Measurements from ENCODE around the gene BTRC. TPM values are rescaled to one million over a fixed set of nuclear protein-coding genes. Genes with fewer than 3 reads are reported as not detected.

Gene BTRC
- total RNA-seq, 1 donor = 12.6 TPM

DNA sequence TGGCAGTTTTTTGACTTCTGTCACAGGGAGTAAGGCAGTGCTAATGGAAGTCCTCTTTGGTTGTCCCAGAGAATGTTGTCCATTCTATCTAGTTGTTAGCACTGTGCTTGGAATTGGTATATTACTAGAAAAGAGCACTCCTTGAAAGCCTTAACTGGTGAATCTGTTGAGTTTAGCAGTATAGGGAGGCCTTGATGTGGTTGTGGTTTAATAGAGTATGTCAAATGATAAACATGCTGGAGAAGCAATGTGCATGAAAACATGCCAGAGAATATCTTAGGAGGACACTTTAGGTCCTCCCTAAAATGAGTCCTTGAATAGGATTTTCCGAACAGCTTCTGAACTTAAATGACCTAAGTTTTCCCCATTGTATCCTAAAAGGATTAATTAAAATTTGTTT, 98.6 kb downstream of the BTRC start:
- H3K4me3 ChIP-seq (ENCODE audit: low read depth, low read length) = no peak overlapping the region
- DNase-seq (ENCODE audit: low read depth) = no peak
- TF ChIP-seq, protein P1, sequence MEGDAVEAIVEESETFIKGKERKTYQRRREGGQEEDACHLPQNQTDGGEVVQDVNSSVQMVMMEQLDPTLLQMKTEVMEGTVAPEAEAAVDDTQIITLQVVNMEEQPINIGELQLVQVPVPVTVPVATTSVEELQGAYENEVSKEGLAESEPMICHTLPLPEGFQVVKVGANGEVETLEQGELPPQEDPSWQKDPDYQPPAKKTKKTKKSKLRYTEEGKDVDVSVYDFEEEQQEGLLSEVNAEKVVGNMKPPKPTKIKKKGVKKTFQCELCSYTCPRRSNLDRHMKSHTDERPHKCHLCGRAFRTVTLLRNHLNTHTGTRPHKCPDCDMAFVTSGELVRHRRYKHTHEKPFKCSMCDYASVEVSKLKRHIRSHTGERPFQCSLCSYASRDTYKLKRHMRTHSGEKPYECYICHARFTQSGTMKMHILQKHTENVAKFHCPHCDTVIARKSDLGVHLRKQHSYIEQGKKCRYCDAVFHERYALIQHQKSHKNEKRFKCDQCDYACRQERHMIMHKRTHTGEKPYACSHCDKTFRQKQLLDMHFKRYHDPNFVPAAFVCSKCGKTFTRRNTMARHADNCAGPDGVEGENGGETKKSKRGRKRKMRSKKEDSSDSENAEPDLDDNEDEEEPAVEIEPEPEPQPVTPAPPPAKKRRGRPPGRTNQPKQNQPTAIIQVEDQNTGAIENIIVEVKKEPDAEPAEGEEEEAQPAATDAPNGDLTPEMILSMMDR (IDR thresholded peaks at IDR 0.05; ENCODE audit: insufficient read depth, low read length) = no peak

DNA sequence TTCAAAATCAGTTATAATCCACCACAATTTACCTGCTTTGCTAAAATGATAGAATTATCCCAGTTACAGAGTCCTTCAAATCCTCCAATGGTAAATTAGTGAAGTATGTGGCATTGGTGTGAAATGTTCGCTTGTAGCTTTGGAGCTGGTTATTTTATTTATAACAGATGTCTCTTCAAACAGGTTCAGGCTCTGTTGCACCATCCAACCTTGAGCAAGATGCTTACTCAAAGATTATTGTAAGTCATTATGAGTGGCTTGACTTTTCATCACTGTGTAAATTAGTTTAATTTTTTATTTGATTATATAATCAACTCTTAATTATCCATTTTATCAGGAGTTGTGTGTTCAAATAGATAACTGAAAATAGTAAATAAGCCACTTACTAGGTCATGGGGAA, 99.4 kb downstream of the BTRC start:
- no peak for DNase-seq (ENCODE audit: low read depth)

DNA sequence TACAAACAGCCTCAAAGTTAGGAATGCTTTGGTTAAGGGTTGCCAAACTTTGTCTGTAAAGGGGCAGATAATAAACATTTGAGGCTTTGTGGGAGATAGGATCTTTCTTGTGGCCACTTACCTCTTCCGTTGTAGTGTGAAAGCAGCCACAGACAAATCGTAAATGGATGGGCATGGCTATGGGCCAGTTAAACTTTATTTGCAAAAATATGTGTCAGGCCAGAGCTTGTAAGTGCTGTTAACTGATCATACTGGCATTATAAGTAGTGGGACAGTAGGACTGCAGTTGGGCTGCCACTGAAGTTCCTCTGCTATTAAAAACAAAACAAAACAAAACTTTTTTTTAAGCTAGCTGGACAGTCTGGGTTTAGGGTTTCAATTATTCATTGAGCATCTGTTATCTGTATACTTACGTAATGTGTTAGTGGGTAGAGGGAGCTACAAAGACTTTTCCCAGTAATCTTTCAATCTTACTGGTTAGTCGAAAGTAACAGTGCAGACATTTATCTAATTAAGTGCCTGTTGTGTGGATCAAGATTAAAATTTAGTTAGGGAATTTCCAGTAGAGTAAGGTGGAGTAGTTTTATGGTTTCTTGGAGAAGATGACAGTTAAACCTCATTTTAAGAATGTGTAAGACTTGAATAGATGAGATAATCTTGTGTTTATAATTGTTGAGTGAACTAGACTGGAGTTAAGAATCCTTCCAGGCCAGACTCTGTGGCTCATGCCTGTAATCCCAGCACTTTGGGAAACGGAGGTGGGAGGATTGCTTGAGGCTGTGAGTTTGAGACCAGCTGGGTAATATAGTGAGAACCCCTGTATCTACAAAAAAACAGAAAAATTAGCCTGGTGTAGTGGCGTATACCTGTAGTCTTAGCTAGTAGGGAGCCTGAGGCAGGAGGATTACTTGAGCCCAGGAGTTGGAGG, 100.1 kb downstream of the BTRC start:
- TF ChIP-seq, protein P1 (IDR thresholded peaks at IDR 0.05; ENCODE audit: insufficient read depth, low read length) = no peak
- DNase-seq (ENCODE audit: low read depth) = peak; percentile 3
- H3K4me3 ChIP-seq (ENCODE audit: low read depth, low read length) = no peak overlapping the region

More for the DNA sequence above, 99.4 kb downstream of the BTRC start:
- TF ChIP-seq, protein P1 (IDR thresholded peaks at IDR 0.05; ENCODE audit: insufficient read depth, low read length) = no peak
- H3K4me3 ChIP-seq (ENCODE audit: low read depth, low read length) = no peak overlapping the region

DNA sequence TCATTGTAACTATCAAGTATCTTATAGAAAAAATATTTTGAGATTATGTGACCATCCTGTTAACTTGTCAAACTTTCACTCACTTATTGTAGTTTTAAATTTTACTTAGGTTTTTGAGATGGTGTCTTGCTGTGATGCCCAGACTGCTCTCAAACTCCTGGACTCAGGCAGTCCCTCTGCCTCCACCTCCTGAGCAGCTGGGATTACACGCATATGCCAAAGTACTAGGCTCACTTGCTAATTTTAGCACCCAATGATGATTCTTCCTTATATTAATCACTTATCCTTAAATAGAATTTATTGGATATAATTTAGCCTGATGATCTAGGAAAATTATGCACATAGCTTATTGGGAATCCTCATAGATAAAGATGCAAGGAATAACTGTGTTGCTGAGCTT, 104.9 kb downstream of the BTRC start:
- TF ChIP-seq, protein P1 (IDR thresholded peaks at IDR 0.05; ENCODE audit: insufficient read depth, low read length) = no peak
- DNase-seq (ENCODE audit: low read depth) = no peak
- no peak overlapping the region for H3K4me3 ChIP-seq (ENCODE audit: low read depth, low read length)

DNA sequence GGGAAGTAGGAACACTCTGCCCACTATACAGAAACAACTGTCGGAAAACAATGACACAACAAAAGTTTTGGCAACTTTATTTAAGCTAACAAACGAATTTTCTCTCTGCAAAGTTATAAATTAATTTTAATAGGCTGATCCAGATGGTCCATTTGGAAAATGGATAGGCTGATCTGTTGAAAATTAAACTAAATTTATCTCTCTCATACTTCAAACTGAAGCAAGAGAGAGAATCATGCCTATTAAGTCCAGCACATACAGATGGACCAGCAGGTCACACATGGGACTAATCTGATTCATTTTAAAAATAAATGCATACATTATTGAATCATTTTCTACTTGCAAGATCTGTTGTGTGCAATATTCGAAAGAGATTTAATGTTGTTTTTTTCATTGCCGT, 110.1 kb downstream of the BTRC start:
- no peak overlapping the region for H3K4me3 ChIP-seq (ENCODE audit: low read depth, low read length)
- DNase-seq (ENCODE audit: low read depth) = no peak
- TF ChIP-seq, protein P1 (IDR thresholded peaks at IDR 0.05; ENCODE audit: insufficient read depth, low read length) = no peak

DNA sequence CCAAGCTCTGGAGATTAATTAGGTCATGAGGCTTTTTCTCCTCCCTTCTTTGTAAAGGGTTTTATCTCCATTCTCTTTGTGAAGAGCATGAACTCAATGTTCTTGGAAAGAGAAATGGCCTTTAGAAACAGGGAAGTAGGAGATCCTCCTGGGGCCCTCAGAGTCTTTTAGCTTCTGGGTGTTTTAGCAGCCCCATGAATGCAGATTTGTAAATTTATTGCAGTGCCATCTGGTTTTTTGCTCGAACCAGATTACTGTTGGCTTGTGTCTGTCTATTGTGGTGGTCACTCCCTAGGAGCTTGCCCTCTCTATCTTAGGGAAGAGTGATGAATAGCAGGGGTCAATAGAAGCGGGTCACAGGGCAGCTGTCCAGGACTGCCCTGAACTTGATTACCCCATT, 110.6 kb downstream of the BTRC start:
- H3K4me3 ChIP-seq (ENCODE audit: low read depth, low read length) = no peak overlapping the region
- no peak for DNase-seq (ENCODE audit: low read depth)
- TF ChIP-seq, protein P1 (IDR thresholded peaks at IDR 0.05; ENCODE audit: insufficient read depth, low read length) = no peak
